CD4-positive, alpha-beta T cell treated with Interleukin-17A for 4 hours (primary cell): ENCODE results near the gene CSTPP1.
"Not testable (repeated sequence)": the region's sequence is repeated elsewhere in the genome, so short reads cannot be mapped to it uniquely, and the experiment has no call there.

Source experiments
- DNase-seq: peaks from one replicate; pipeline ENCODE4 v3.0.0-alpha.2; 2020; ENCODE audit warnings: mixed read lengths

CSTPP1 gene

GRCh38 chr11:47055534-47055933 is 119.0 kb downstream of the CSTPP1 start:
- DNase-seq = no peak

- DNase-seq = no peak
Observed at GRCh38 chr11:47056261-47056915, 119.8 kb downstream of the CSTPP1 start.

- DNase-seq = no peak
Observed at GRCh38 chr11:47057365-47057764, 120.8 kb downstream of the CSTPP1 start.

- DNase-seq = no peak
Observed at GRCh38 chr11:47060807-47061206, 124.2 kb downstream of the CSTPP1 start.

- DNase-seq = no peak
Observed at GRCh38 chr11:47061429-47062178, 125.0 kb downstream of the CSTPP1 start.

- no peak for DNase-seq
Observed at GRCh38 chr11:47062736-47063135, 126.2 kb downstream of the CSTPP1 start.

GRCh38 chr11:47067401-47067800 is 130.8 kb downstream of the CSTPP1 start:
- no peak for DNase-seq

- no peak for DNase-seq
Observed at GRCh38 chr11:47070769-47071168, 134.2 kb downstream of the CSTPP1 start.

GRCh38 chr11:47071341-47071740 is 134.8 kb downstream of the CSTPP1 start:
- no peak for DNase-seq

- no peak for DNase-seq
Observed at GRCh38 chr11:47071791-47072261, 135.3 kb downstream of the CSTPP1 start.

GRCh38 chr11:47078751-47079521 is 142.4 kb downstream of the CSTPP1 start:
- no peak for DNase-seq

- not testable (repeated sequence) for DNase-seq
Observed at GRCh38 chr11:47080775-47081174, 144.2 kb downstream of the CSTPP1 start.

- DNase-seq = no peak
Observed at GRCh38 chr11:47083913-47084312, 147.4 kb downstream of the CSTPP1 start.

- no peak for DNase-seq
Observed at GRCh38 chr11:47087801-47088200, 151.2 kb downstream of the CSTPP1 start.

- DNase-seq = no peak
Observed at GRCh38 chr11:47093541-47093940, 157.0 kb downstream of the CSTPP1 start.

- DNase-seq = not testable (repeated sequence)
Observed at GRCh38 chr11:47096871-47097270, 160.3 kb downstream of the CSTPP1 start.

- not testable (repeated sequence) for DNase-seq
Observed at GRCh38 chr11:47098223-47098622, 161.7 kb downstream of the CSTPP1 start.

GRCh38 chr11:47099214-47099917 is 162.8 kb downstream of the CSTPP1 start:
- no peak for DNase-seq

- no peak for DNase-seq
Observed at GRCh38 chr11:47099918-47100315, 163.4 kb downstream of the CSTPP1 start.

GRCh38 chr11:47101406-47101805 is 164.8 kb downstream of the CSTPP1 start:
- no peak for DNase-seq

GRCh38 chr11:47104261-47104950 is 167.8 kb downstream of the CSTPP1 start:
- DNase-seq = no peak

- no peak for DNase-seq
Observed at GRCh38 chr11:47105541-47105940, 169.0 kb downstream of the CSTPP1 start.
